GM19438 (cell line): Measurements from ENCODE around the gene STAB1.

Experiments used
- ATAC-seq: cut with Tn5 transposase; IDR thresholded peaks from one replicate; pipeline ENCODE4 v1.9.1; 2021; ENCODE audit warnings: low read depth; ENCODE audit not compliant: unreplicated experiment

Gene STAB1

DNA sequence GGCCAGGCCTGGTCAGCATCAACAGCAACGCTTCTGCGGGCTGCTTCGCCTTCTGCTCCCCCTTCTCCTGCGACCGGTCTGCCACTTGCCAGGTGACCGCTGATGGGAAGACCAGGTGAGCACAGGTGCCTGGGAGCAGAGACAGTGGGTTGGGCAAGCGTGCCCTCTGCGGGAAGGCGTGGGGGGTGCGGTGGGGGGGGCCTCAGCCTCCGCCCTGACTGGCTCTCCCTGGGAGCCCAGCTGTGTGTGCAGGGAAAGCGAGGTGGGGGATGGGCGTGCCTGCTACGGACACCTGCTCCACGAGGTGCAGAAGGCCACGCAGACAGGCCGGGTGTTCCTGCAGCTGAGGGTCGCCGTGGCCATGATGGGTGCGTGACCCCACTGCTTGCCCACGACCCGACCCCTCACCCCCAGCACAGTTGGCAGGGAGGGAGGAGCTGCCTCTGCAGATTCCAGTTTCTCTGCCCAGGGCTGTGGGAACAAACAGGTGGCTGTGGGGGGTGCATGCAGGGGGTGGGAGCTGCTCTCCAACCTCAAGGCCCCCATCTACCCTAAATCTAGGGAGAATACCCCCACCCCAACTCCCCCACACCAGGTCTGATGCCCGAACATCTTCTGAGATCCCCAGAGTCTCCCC, 8.8 kb downstream of the STAB1 start:
- no peak for ATAC-seq

DNA sequence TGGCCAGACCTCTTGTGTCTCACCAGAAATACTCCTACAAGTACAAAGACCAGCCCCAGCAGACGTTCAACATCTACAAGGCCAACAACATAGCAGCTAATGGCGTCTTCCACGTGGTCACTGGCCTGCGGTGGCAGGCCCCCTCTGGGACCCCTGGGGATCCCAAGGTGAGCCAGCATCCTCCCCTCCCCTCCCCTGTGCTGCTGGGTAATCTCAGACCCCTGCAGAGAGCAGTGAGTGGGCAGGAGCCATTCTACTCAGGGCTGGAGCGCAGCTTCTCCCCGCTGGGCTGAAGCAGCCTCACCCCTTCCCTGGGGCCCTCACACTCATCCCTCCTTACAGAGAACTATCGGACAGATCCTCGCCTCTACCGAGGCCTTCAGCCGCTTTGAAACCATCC, 9.8 kb downstream of the STAB1 start:
- ATAC-seq = no peak

DNA sequence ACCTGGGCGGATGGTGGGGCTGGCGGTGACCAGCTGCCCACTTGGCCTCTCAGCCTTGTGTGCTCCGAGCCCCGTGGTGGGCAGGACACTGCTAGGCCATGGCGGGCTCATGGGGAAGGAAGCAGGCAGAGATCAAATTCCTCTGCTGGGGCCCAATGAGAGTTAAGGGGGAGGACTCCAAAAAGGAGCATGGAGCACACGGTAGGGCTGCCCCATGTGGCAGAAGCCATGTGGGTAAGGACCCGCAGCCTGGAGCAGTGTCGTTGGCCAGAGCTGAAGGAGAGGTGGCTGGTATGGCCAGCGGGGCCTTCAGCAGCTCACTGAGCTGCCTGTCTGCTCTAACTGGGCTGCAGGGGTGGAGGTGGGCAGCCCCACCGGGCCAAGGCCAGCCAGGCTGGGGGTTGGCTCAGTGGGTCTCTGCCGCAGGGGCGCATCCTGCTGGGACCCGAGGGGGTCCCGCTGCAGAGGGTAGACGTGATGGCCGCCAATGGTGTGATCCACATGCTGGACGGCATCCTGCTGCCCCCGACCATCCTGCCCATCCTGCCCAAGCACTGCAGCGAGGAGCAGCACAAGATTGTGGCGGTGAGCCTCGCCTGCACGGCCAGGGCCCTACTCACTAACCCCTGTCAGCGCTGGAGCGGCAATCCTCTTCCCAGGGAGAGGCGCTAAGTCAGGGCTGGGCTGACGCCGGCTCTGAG, 11.3 kb downstream of the STAB1 start:
- no peak for ATAC-seq

DNA sequence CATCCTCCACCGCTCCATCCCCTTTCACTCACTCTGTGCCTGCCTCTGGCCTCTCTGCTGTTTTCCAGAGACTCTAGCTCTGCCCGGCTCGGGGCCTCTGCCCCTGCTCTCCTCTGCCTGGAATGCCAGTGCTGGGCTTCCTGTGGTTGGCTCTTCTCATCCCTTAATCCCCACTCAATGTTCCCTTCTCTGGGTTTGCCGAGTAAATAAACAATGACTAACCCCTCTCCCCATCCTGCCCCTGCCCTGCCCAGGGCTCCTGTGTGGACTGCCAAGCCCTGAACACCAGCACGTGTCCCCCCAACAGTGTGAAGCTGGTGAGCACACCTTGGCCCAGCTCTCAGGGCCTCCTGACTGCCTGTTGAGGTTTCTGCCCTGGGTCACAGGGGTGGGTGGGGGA, 12.2 kb downstream of the STAB1 start:
- ATAC-seq = no peak

DNA sequence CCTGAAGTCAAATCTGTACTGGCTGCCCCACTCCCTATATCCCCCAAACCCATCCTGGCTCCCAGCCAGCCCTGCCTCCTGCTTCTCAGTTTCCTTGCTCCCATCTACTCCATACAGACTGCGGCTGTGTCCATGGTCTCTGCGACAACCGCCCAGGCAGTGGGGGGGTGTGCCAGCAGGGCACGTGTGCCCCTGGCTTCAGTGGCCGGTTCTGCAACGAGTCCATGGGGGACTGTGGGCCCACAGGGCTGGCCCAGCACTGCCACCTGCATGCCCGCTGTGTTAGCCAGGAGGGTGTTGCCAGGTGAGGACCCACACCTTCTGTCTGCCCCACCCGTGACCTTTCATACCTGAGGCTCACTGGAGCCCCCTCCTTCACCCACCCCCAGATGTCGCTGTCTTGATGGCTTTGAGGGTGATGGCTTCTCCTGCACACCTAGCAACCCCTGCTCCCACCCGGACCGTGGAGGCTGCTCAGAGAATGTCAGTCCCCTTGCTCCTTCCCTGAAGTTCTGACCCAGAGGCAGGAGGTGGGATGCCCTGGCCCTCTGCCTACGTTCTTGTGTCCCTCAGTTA, 14.7 kb downstream of the STAB1 start:
- ATAC-seq = no peak

DNA sequence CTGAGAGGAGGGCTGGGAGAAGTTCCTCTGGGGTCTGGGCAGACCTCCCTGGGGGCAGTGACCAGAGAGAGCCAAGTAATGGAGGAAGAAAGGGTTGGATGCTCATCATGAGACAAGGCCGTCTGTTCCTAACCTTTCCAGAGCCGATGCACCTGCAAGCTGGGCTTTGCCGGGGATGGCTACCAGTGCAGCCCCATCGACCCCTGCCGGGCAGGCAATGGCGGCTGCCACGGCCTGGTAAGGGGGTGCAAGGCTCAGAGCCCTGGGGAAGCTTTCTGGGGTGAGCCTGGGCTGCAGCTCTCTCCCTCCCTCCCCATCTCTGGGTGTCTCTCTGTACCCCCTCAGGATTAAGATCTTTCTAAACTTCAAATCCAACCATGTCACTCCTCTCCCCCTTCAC, 16.4 kb downstream of the STAB1 start:
- no peak for ATAC-seq

DNA sequence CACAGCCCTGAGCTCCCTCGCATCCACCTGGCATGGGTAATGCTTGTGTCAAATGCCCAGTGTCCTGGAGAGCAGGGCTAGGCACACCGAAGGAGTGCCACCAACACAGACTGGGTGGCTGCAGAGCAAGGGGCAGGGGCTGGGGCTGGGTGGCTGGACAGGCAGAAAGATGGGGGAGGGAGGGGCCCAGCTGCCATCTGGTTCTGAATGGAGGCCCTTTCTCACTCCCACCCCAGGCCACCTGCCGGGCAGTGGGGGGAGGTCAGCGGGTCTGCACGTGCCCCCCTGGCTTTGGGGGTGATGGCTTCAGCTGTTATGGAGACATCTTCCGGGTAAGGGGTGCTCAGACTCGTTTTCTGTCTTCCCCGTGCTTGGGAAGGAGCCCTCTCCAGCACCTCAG, 17.0 kb downstream of the STAB1 start:
- no peak for ATAC-seq

DNA sequence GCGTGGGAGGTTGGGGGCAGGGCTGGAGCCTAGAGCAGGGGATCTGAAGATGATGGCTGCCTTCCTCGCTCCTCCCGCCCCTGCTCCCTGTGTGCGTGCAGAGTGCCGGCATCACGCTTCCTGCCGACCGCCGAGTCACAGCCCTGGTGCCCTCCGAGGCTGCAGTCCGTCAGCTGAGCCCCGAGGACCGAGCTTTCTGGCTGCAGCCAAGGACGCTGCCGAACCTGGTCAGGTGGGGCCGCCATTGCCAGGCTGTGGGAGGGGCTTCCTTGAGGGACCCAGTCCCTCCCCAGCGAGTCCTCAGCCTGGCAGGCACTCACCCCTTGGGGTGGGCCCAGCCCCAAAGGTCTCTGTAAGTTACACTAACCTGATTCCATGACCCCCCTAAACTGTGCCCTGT, 17.6 kb downstream of the STAB1 start:
- no peak for ATAC-seq

DNA sequence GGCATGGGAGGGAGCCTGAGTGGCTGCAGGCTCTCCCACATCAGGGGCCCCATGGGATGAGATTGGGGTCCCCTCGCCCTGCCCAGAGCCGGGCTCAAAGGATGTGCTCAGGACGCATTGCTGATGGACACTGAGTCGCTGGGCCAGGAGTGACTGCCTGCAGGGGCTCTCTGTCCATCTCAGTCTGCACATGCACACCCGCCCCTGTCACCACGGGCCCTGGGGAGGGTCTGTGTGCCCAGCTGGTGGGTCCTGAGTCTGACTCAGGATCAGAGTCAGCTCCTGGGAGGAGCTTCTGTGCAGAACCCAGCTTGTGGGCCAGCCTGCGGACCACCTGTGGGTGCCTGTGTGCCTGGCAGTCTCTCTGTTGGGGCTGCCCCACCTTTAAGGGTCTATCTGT, 18.1 kb downstream of the STAB1 start:
- ATAC-seq = no peak

DNA sequence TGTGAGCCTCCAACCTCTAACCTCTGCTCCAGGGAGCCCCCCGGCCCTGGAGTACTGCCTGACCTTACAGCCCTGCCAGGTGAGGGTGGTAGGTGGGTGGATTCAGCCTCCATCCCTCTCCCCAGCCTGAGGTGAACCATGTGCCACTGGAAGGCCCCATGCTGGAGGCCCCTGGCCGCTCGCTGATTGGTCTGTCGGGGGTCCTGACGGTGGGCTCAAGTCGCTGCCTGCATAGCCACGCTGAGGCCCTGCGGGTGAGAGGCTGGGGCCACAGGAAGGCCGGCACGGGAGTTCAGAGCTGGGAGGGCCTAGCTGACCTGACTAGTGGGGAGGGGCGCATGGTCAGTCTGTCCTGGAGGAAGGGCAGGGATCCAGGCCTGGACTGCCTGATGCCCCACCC, 19.4 kb downstream of the STAB1 start:
- ATAC-seq = no peak

DNA sequence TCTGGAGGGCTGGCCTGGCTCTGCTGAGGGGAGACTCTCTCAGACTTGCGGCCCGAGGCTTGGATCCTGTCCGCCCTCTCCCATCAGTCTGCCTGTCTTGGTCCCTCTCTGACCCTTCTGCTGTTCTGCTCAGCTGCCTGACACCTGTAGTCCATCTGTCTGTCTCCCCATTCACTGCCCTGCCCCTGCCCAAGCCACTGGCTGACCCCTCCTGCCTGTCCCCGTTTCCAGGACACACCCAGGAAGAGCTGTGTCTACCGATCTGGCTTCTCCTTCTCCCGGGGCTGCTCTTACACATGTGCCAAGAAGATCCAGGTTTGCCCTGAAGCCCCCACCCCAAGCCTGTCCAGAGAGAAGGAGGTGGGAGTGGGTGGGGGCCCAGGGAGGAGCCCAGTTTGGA, 20.1 kb downstream of the STAB1 start:
- no peak for ATAC-seq

DNA sequence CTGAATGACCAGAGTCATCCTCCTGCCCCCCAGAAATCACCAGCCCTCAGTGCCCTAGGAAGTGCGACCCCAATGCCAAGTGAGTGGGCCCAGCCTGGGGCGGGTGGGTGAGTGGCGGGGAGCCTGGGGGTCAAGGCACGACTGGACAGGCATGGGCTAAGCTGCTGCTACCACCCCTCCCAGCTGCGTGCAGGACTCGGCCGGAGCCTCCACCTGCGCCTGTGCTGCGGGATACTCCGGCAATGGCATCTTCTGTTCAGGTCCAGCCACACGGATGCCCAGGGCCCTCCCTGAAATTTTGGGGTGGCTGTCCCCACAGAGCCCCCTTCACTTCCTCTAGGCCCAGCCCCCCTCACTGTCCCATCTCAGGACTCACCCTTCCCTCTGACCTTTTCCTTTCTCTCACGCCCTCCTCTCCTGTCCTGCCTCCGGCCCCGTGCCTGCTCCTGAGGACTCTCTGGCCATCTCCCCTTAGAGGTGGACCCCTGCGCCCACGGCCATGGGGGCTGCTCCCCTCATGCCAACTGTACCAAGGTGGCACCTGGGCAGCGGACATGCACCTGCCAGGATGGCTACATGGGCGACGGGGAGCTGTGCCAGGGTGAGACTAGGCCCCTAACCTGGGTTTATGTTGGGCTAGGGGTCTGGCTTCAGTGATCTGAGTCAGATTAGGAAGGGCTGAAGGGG, 21.5 kb downstream of the STAB1 start:
- no peak for ATAC-seq

DNA sequence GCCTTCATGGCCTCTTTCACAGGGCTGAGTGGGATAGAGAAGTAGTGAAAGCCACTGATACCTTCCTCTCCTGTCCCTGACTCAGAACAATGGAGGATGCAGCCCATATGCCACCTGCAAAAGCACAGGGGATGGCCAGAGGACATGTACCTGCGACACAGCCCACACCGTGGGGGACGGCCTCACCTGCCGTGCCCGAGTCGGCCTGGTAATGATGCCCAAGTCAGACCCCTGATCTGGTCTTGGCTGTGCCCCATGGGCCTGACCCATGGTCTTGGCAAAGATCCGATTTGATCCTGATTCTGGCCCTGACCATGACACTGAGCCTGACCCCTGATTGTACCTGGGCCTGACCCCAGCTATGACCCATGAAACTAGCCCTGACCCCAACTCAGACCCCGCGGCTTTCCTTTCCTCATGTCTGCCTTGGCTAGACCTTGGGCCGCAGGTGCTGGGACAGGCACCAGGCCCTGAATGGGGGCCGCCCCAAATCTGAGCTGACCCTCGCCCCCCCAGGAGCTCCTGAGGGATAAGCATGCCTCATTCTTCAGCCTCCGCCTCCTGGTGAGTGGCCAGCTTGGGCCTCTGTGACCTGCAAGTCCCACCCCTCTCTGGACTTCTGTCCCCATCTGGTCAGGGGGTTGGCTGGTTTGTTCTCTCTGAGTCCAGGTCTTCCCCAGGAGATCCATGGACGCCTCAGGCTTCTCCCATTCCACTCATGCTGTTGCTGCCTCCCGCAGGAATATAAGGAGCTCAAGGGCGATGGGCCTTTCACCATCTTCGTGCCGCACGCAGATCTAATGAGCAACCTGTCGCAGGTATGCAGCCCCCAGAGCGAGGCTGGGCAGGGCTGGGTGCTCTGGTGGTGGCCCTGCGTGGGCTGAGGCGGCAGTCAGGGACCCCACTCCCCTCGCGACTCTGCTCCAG, 22.9 kb downstream of the STAB1 start:
- no peak for ATAC-seq

DNA sequence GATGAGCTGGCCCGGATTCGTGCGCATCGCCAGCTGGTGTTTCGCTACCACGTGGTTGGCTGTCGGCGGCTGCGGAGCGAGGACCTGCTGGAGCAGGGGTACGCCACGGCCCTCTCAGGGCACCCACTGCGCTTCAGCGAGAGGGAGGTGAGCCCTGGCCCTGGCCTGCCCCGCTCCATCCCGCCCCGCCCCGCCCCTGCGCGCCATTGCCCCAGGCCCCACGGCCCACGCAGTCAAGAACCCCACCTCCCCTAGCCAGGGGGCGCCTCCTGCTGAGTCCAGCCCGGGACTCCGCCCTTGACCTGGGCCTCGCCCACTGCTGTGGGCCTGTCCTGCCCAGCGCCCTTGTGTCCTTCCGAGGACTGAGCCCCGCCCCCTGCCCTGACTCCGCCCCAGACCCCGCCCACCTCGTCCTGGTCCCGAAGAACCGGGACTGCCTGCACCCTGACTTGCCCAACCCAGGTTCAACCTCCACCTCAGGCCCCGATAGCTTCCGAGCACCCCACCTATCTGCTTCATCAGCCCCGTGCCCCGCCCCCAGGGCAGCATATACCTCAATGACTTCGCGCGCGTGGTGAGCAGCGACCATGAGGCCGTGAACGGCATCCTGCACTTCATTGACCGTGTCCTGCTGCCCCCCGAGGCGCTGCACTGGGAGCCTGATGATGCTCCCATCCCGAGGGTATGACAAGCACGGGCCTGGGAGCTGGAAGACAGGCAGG, 23.7 kb downstream of the STAB1 start:
- ATAC-seq = no peak

DNA sequence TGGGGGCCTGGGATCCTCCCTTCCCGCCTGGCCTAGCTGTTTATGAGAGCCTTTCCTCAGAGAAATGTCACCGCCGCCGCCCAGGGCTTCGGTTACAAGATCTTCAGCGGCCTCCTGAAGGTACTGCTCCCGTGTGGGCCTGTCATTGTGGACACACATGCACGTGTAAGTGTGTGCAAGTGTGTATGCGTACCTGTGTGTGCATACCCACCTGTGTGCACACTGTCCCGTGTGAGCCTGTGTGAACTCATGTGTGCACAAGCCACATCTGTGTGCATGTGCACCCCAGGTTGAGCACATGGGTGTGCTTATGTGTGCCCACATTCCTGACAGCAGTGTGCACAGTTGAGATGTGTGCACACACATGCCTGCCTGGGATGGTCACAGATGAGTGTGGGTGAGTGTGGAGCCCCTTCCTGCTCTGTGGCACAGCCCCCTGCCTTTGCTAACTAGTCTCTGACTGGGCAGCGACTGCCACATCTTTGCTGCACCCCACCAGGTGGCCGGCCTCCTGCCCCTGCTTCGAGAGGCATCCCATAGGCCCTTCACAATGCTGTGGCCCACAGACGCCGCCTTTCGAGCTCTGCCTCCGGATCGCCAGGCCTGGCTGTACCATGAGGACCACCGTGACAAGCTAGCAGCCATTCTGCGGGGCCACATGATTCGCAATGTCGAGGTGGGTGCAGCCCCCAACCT, 24.5 kb downstream of the STAB1 start:
- ATAC-seq = no peak

DNA sequence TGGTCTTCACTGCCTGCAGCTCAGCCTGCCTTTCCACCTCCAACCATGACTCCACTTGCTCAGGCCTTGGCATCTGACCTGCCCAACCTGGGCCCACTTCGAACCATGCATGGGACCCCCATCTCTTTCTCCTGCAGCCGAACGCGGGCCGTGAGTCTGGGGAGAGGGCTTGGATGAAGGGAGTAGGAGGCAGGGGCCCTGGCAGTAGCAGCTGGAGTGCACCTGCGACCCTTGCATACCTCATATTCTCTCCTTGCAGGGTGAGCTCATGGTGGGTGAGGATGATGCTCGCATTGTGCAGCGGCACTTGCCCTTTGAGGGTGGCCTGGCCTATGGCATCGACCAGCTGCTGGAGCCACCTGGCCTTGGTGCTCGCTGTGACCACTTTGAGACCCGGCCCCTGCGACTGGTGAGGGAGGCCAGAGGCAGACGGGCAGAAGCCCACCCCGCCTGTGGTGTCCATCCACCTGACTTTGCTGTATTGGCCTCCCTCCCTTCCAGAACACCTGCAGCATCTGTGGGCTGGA, 25.1 kb downstream of the STAB1 start:
- ATAC-seq = no peak

DNA sequence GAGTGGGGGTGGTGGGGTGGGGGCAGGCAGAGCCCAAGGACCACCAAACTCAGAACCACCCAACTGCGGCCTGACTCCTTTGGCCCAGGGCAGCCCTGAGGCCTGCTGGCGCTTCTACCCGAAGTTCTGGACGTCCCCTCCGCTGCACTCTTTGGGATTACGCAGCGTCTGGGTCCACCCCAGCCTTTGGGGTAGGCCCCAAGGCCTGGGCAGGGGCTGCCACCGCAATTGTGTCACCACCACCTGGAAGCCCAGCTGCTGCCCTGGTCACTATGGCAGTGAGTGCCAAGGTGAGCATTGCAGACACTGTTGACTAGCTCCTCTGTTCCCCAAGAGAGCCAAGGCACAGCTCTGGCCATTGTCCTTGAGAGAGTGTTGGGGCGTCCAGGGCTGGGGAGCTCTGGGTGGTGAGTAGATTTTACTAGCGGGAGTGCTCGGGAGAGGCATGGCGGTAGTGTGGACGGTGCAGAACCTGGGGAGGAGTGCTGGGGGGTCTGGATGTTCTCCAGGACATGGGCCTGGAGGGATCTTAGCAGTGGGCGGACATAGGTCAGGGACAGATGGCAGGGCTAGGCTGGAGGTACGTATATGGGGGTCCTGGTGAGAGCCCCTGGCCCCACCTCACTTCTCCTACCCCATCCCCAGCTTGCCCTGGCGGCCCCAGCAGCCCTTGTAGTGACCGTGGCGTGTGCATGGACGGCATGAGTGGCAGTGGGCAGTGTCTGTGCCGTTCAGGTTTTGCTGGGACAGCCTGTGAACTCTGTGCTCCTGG, 25.8 kb downstream of the STAB1 start:
- no peak for ATAC-seq

DNA sequence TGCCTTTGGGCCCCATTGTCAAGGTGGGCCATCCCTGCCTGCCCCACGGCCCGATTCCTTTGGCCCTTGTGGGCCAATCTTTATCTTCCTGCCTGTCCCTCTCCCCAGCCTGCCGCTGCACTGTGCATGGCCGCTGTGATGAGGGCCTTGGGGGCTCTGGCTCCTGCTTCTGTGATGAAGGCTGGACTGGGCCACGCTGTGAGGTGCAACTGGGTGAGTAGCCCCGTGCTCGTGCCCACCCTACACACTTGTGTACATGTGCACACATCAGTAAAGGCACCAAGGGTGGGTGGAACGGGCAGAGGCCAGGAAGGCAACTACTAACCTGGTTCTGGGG, 26.3 kb downstream of the STAB1 start:
- ATAC-seq = no peak
